ENCODE data around the gene TUBA1C. TPM values are rescaled to one million over a fixed set of nuclear protein-coding genes. Genes with fewer than 3 reads are reported as not detected.

The TUBA1C gene
- polyA plus RNA-seq, 1 donor (not counting 4 experiments of a cell fraction or from before 2014, with no cell fraction given), result 1,922 TPM

GRCh38 chr12:49260571-49261363 is 4.1 kb upstream of the TUBA1C start:
- TF ChIP-seq EZH2 (IDR thresholded peaks at IDR 0.05; ENCODE audit: low read length) (no peak), CTCF (optimal IDR thresholded peaks at IDR 0.05 in 1 of 3, IDR thresholded peaks at IDR 0.05 in 1 of 3, conservative IDR thresholded peaks at IDR 0.05 in 1 of 3; ENCODE audit: extremely low read depth in 1 of 3, insufficient read depth in 2 of 3, low read length in 3 of 3) (no peak)
- H3K79me2 ChIP-seq (ENCODE audit: control insufficient read depth, insufficient read depth, low read length), result peaks cover 13% of the 10 kb centered on the region
- H3K9me3 ChIP-seq (ENCODE audit: control insufficient read depth, low read depth, low read length), result no peaks in the 10 kb centered on the region
- peak overlapping the region; percentile 28 for H3K9ac ChIP-seq (ENCODE audit: control insufficient read depth, extremely low read depth, insufficient read depth, low read length)
- H3K4me3 ChIP-seq (ENCODE audit: control insufficient read depth in 2 of 3, extremely low read depth in 1 of 3, insufficient read depth in 2 of 3, low read depth in 1 of 3, low read length in 3 of 3), result no peak overlapping the region
- H3K27ac ChIP-seq (ENCODE audit: control insufficient read depth, insufficient read depth, low read length), result peak overlapping the region; percentile 54
- H3K9me1 ChIP-seq (ENCODE audit: control insufficient read depth, extremely low read depth, insufficient read depth, low read length), result no peaks in the 10 kb centered on the region
- peaks cover 35% of the 10 kb centered on the region for H3K4me1 ChIP-seq (ENCODE audit: control insufficient read depth, extremely low read depth, insufficient read depth, low read length)
- DNase-seq (ENCODE audit: low read depth, low spot score), result no peak
- peaks cover 0 to 3% of the 10 kb centered on the region in 2 experiments for H3K36me3 ChIP-seq (ENCODE audit: control insufficient read depth in 2 of 2, extremely low read depth in 1 of 2, insufficient read depth in 2 of 2, low read length in 2 of 2)
- no peak overlapping the region for H2AFZ ChIP-seq (ENCODE audit: control insufficient read depth, low read length)
- FAIRE-seq, result no peak
- no peaks in the 10 kb centered on the region for H3K27me3 ChIP-seq (ENCODE audit: control insufficient read depth, extremely low read depth, insufficient read depth, low read length)
- dilution Hi-C loops (cut with MboI; ENCODE audit: extremely low pct_ligation_motif_present, low sequenced_read_pairs), result no loop called here
- peaks cover 3% of the 10 kb centered on the region for H4K20me1 ChIP-seq (ENCODE audit: control insufficient read depth, extremely low read depth, insufficient read depth, low read length)
- peak overlapping the region; percentile 25 for H3K4me2 ChIP-seq (ENCODE audit: control insufficient read depth, extremely low read depth, insufficient read depth, low read depth, low read length)

GRCh38 chr12:49261721-49262120 is 3.2 kb upstream of the TUBA1C start:
- Histone ChIP-seq H3K4me1 (ENCODE audit: control insufficient read depth, extremely low read depth, insufficient read depth, low read length) (peaks cover 38% of the 10 kb centered on the region), H3K9ac (ENCODE audit: control insufficient read depth, extremely low read depth, insufficient read depth, low read length) (no peak overlapping the region), H3K27ac (ENCODE audit: control insufficient read depth, insufficient read depth, low read length) (peak overlapping the region; percentile 31), H3K4me2 (ENCODE audit: control insufficient read depth, extremely low read depth, insufficient read depth, low read depth, low read length) (no peak overlapping the region), H3K27me3 (ENCODE audit: control insufficient read depth, extremely low read depth, insufficient read depth, low read length) (no peaks in the 10 kb centered on the region), H4K20me1 (ENCODE audit: control insufficient read depth, extremely low read depth, insufficient read depth, low read length) (peaks cover 12% of the 10 kb centered on the region), H3K79me2 (ENCODE audit: control insufficient read depth, insufficient read depth, low read length) (peaks cover 22% of the 10 kb centered on the region), H3K36me3 (ENCODE audit: control insufficient read depth in 2 of 2, extremely low read depth in 1 of 2, insufficient read depth in 2 of 2, low read length in 2 of 2) (peaks cover 0 to 7% of the 10 kb centered on the region in 2 experiments), H3K4me3 (ENCODE audit: control insufficient read depth in 2 of 3, extremely low read depth in 1 of 3, insufficient read depth in 2 of 3, low read depth in 1 of 3, low read length in 3 of 3) (no peak overlapping the region), H3K9me1 (ENCODE audit: control insufficient read depth, extremely low read depth, insufficient read depth, low read length) (no peaks in the 10 kb centered on the region), H2AFZ (ENCODE audit: control insufficient read depth, low read length) (no peak overlapping the region), H3K9me3 (ENCODE audit: control insufficient read depth, low read depth, low read length) (no peaks in the 10 kb centered on the region)
- FAIRE-seq (no peak), DNase-seq (ENCODE audit: low read depth, low spot score) (no peak)
- dilution Hi-C loops (cut with MboI; ENCODE audit: extremely low pct_ligation_motif_present, low sequenced_read_pairs), result no loop called here
- TF ChIP-seq EZH2 (IDR thresholded peaks at IDR 0.05; ENCODE audit: low read length) (no peak), CTCF (optimal IDR thresholded peaks at IDR 0.05 in 1 of 3, IDR thresholded peaks at IDR 0.05 in 1 of 3, conservative IDR thresholded peaks at IDR 0.05 in 1 of 3; ENCODE audit: extremely low read depth in 1 of 3, insufficient read depth in 2 of 3, low read length in 3 of 3) (no peak)
